ENCODE data around the gene FCSK.
A peak's percentile ranks its signal among the peaks of the same experiment; 100 is the strongest.

Gene FCSK

GRCh38 chr16:70470927-70471341, 16.5 kb downstream of the FCSK start:
- no peak overlapping the region for H3K27ac ChIP-seq (ENCODE audit: low read depth, low read length)
- no peak overlapping the region for H2AFZ ChIP-seq (ENCODE audit: low read depth, low read length, severe bottlenecking)
- no peak overlapping the region for H3K9ac ChIP-seq (ENCODE audit: low read length)
- H4K20me1 ChIP-seq (ENCODE audit: low read depth, low read length): no peaks in the 10 kb centered on the region
- no peaks in the 10 kb centered on the region for H3K27me3 ChIP-seq (ENCODE audit: low read length)
- TF ChIP-seq EZH2phosphoT487 (conservative IDR thresholded peaks at IDR 0.05; ENCODE audit: low read length) (no peak), CTCF (IDR thresholded peaks at IDR 0.05; ENCODE audit: insufficient read depth, low read length, poor library complexity, severe bottlenecking) (peak; percentile 20)
- no peaks in the 10 kb centered on the region for H3K36me3 ChIP-seq (ENCODE audit: low read length)
- H3K9me3 ChIP-seq (ENCODE audit: insufficient read depth, low read length): no peaks in the 10 kb centered on the region
- H3K79me2 ChIP-seq (ENCODE audit: insufficient read depth, low read length): no peaks in the 10 kb centered on the region
- no peak overlapping the region for H3K4me2 ChIP-seq (ENCODE audit: low read depth, low read length, poor library complexity, severe bottlenecking)
- H3K9me2 ChIP-seq (replicated peaks; ENCODE audit: insufficient read depth, low read length): no peaks in the 10 kb centered on the region
- H3K4me3 ChIP-seq (ENCODE audit: insufficient read depth, low read length, poor library complexity, severe bottlenecking): no peak overlapping the region
- no peaks in the 10 kb centered on the region for H3F3A ChIP-seq (ENCODE audit: insufficient read depth)

GRCh38 chr16:70472786-70473433, 18.5 kb downstream of the FCSK start:
- Histone ChIP-seq H3K9me2 (replicated peaks; ENCODE audit: insufficient read depth, low read length) (no peaks in the 10 kb centered on the region), H3K9ac (ENCODE audit: low read length) (no peak overlapping the region), H3K27ac (ENCODE audit: low read depth, low read length) (no peak overlapping the region), H3F3A (ENCODE audit: insufficient read depth) (no peaks in the 10 kb centered on the region), H3K79me2 (ENCODE audit: insufficient read depth, low read length) (no peaks in the 10 kb centered on the region), H3K9me3 (ENCODE audit: insufficient read depth, low read length) (no peaks in the 10 kb centered on the region), H3K4me2 (ENCODE audit: low read depth, low read length, poor library complexity, severe bottlenecking) (no peak overlapping the region), H3K4me3 (ENCODE audit: insufficient read depth, low read length, poor library complexity, severe bottlenecking) (no peak overlapping the region), H2AFZ (ENCODE audit: low read depth, low read length, severe bottlenecking) (no peak overlapping the region), H3K36me3 (ENCODE audit: low read length) (no peaks in the 10 kb centered on the region), H4K20me1 (ENCODE audit: low read depth, low read length) (no peaks in the 10 kb centered on the region), H3K27me3 (ENCODE audit: low read length) (no peaks in the 10 kb centered on the region)
- no peak for TF ChIP-seq EZH2phosphoT487 (conservative IDR thresholded peaks at IDR 0.05; ENCODE audit: low read length)
- TF ChIP-seq CTCF (IDR thresholded peaks at IDR 0.05; ENCODE audit: insufficient read depth, low read length, poor library complexity, severe bottlenecking): no peak

GRCh38 chr16:70473446-70474319, 19.3 kb downstream of the FCSK start:
- H4K20me1 ChIP-seq (ENCODE audit: low read depth, low read length): no peaks in the 10 kb centered on the region
- no peak overlapping the region for H3K4me2 ChIP-seq (ENCODE audit: low read depth, low read length, poor library complexity, severe bottlenecking)
- H3K4me3 ChIP-seq (ENCODE audit: insufficient read depth, low read length, poor library complexity, severe bottlenecking): no peak overlapping the region
- H3K27me3 ChIP-seq (ENCODE audit: low read length): no peaks in the 10 kb centered on the region
- no peak overlapping the region for H2AFZ ChIP-seq (ENCODE audit: low read depth, low read length, severe bottlenecking)
- no peaks in the 10 kb centered on the region for H3K9me2 ChIP-seq (replicated peaks; ENCODE audit: insufficient read depth, low read length)
- no peak for TF ChIP-seq CTCF (IDR thresholded peaks at IDR 0.05; ENCODE audit: insufficient read depth, low read length, poor library complexity, severe bottlenecking)
- TF ChIP-seq EZH2phosphoT487 (conservative IDR thresholded peaks at IDR 0.05; ENCODE audit: low read length): no peak
- H3F3A ChIP-seq (ENCODE audit: insufficient read depth): no peaks in the 10 kb centered on the region
- H3K36me3 ChIP-seq (ENCODE audit: low read length): no peaks in the 10 kb centered on the region
- no peak overlapping the region for H3K27ac ChIP-seq (ENCODE audit: low read depth, low read length)
- H3K9ac ChIP-seq (ENCODE audit: low read length): no peak overlapping the region
- H3K9me3 ChIP-seq (ENCODE audit: insufficient read depth, low read length): no peaks in the 10 kb centered on the region
- H3K79me2 ChIP-seq (ENCODE audit: insufficient read depth, low read length): no peaks in the 10 kb centered on the region

Data from SU-DHL-6 (cell line).